GF-D8 (cell line): ENCODE data around the gene NKAIN2.
"Not testable (repeated sequence)": the region's sequence is repeated elsewhere in the genome, so short reads cannot be mapped to it uniquely, and the experiment has no call there.

Experiments
- DNase-seq: peaks from one replicate; lab custom pipeline; 2025; lab: John Stamatoyannopoulos, UW

The NKAIN2 gene

DNA sequence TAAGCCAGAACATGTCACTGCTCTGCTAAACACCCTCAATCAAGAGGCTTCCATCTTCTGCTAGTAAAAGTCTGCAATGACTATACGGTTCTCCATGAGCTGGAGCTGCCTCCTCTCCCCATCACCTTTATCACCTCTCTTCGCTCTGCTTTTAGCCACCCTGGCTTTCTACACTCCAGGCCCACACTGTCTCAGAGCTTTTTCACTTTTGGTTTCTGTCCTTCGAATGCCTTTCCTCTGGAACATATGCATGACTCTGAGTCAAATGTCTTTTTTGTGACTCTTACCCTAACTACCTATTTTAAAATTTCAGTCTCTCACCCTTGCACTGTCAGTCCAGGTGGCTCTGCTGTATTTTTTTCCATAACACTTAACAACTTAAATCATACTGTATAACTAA, 633.1 kb downstream of the NKAIN2 start:
- no peak for DNase-seq

DNA sequence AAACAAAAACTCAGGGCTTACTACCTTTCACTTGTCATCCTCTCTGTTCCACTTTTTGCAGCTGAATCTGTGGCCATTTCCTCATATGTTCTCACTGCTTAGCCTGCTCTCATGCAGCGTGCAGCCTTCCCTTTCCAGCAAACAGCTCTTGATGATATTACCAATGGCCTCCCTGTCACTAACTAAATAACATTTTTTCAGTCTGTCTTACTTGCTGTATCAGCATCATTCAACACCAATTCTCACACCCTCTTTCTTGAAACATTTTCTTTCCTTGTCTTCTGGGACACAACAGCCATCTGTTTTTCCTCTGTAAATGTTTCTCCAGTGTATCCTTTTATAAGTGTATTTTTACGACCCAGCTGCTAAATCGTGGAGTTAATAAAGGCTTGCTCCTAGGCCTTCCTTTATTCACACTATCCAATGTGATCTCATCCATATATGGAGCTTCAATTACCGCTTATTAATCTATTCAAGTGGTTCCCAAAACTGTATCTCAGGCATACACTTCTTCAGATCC, 634.9 kb downstream of the NKAIN2 start:
- DNase-seq, result no peak

DNA sequence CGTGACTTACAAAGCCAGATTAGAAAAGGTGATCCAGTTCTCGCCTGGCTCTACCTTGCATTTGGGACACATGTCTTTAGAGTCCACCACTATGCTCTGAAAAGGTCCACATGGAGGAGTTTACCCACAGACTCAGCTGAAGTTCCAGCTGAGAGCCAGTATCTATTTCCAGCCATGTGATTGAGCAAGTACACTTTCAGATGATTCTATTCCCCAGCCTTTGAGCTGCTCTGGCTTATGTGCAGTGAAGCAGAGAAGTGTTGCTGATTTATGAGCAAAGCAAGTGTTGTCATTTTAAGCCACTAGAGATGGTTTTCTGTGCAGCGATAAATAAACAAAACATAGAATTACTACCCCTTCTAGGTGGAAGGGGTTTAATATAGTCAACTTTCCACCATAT, 637.8 kb downstream of the NKAIN2 start:
- DNase-seq, result no peak

- DNase-seq, result no peak
These were observed 639.9 kb downstream of the NKAIN2 start for GRCh38 chr6:124443541-124443940.

- no peak for DNase-seq
These were observed 641.9 kb downstream of the NKAIN2 start for GRCh38 chr6:124445581-124445980.

- no peak for DNase-seq
These were observed 643.3 kb downstream of the NKAIN2 start for GRCh38 chr6:124446961-124447360.

DNA sequence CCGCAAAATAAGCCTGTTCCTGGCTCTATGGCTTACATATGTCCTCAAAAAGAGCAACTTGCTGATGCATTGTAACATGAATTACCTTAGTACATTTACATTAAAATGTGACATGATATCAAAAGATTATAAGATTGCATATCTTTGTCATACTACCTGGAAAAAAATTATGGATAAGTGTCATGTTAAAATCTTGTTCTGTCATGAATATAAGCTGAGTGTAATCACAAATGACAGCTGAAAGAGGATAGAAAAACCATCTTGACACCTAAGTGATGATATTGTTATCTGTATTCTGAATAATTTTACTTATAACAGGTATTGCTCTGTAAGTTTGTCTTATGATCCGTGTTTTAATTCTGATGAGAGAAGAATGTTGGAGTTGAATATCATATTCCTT, 655.6 kb downstream of the NKAIN2 start:
- DNase-seq, result no peak

- DNase-seq, result no peak
These were observed 659.1 kb downstream of the NKAIN2 start for GRCh38 chr6:124462750-124463149.

DNA sequence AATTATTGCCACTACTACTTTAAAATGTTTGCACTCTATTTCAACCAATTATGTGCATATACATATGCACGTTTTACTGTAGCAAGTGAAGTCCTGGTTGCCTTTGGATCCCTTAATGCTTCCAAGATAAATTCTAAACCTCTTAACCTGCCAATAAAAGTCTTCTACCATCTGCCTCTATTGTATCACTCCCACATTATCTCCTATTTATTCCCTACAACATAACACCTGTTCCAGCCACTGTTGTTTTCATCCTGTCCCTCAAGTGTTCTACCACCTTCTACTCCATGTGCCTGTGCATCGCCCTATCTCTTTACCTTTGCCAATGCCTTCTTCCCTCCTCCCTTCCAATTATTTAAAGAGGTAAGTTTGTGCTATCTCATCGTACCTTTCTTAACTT, 659.6 kb downstream of the NKAIN2 start:
- DNase-seq, result no peak

- DNase-seq, result not testable (repeated sequence)
These were observed 660.9 kb downstream of the NKAIN2 start for GRCh38 chr6:124464600-124464999.

DNA sequence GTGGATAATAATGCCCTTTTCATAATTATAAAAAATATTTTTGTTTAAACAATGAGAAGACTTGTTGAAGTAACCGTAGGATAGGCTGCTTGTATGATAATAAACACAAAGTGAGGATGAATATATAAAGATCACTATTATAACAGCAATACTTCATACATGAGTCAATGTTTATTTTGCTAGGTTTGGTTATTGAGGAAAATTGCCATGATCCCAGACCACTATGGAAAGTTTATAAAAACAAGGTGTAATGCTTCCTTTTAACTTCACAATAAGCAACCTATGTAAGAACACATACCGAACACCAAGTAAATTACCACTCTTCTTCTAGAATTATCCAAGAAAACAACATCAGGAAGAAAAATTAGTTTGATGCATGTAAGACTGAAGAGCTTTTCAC, 663.3 kb downstream of the NKAIN2 start:
- no peak for DNase-seq

GRCh38 chr6:124467366-124467765, 663.7 kb downstream of the NKAIN2 start:
- DNase-seq, result no peak

DNA sequence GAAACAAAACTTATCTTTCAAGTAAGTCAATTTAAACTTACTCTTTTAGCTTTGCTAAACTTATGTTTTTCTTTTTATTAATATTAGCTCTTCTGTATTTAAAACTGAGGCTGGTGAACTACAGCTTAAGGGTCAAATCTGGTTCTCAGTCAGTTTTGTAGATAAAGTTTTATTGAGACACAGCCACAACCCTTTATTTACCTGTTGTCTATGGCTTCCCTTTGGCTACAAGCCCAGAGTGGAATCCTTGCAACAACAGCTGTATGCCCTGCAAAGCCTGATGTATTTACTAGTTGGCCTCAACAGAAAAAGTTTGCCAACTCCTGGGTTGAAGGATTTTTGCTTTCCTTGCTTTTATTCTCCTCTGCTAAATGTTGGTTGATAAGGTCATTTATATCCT, 667.1 kb downstream of the NKAIN2 start:
- DNase-seq, result no peak

GRCh38 chr6:124475176-124475575, 671.5 kb downstream of the NKAIN2 start:
- DNase-seq, result no peak

GRCh38 chr6:124478906-124479305, 675.2 kb downstream of the NKAIN2 start:
- no peak for DNase-seq

- DNase-seq, result no peak
These were observed 676.3 kb downstream of the NKAIN2 start for GRCh38 chr6:124479991-124480430.

DNA sequence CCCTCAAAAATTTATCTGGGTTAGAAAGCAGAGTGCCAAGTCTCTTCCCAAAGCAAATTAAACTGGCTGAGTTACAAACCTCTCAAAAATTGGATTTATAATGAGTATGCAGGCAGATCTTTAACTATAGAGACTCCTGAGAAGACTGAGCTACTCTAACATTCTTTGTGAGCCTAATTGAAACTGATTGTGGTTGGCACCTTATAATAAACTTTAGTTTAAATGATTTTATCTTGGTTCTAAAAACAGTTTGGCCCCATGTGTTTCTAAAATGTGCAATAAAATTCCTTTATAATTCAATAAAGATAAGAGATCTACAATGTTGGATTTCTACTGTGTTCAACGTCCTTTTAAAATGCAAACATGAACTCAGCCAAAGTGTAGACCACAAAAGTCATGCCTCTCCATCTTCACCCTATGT, 678.4 kb downstream of the NKAIN2 start:
- DNase-seq, result no peak

DNA sequence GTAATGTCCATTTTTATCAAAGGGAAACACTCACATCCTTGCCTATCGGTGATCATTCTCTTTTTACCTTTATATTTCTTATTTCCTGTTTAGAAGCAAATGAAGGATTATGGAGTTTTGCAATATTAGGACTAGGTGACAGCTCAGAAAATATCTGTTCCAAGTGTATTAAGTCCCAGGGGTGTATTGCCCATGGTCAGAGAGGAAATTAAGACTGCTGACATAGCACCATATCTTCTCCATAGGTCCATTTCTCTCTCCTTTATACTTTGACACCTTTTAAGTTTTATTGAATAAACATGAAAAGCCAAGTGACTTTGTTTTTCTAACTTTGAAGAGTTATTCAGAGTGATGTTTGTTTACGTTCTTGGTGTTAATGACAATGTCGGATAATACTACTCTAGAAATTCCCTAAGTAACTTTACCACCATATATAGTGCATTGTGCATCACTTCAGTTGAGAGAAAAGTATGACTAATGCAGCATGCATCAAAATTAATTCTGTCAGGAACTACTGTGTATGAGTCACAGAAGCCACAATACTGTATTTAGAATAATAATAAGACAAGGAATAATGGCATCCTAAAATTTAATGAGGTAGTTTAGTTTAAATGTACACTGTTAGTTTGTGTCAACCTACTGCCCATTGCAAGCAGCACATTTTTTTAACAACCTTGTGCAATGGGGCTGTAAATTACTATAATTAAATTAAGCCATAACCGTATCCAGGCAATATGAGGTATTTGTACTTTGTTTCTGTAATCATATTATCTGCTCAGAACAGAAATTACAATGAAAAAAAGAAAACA, 684.2 kb downstream of the NKAIN2 start:
- no peak for DNase-seq

GRCh38 chr6:124490122-124490521, 686.5 kb downstream of the NKAIN2 start:
- no peak for DNase-seq

- DNase-seq, result no peak
These were observed 689.6 kb downstream of the NKAIN2 start for GRCh38 chr6:124493259-124493658.

GRCh38 chr6:124494956-124495664, 691.4 kb downstream of the NKAIN2 start:
- no peak for DNase-seq

- DNase-seq, result no peak
These were observed 692.1 kb downstream of the NKAIN2 start for GRCh38 chr6:124495665-124496190.

GRCh38 chr6:124496334-124496733, 692.7 kb downstream of the NKAIN2 start:
- no peak for DNase-seq
